Activated T-cell treated with anti-CD3 and anti-CD28 coated beads, Interleukin-2, amount 50 U/mL, for 24 hours (primary cell): Measurements from ENCODE around the gene MAP3K13.
"Not testable (repeated sequence)": the region's sequence is repeated elsewhere in the genome, so short reads cannot be mapped to it uniquely, and the experiment has no call there.

Source experiments
- DNase-seq: peaks from one replicate; pipeline ENCODE4 v3.0.0-alpha.2; 2020
- H3K27ac Mint-ChIP-seq: 2 replicates; pipeline ENCODE4 v1.8.0; 2020; ENCODE audit warnings: mild to moderate bottlenecking, mixed read lengths
- H3K27me3 Mint-ChIP-seq: 2 replicates; pipeline ENCODE4 v1.8.0; 2020; ENCODE audit warnings: mixed read lengths
- H3K36me3 Mint-ChIP-seq: 2 replicates; pipeline ENCODE4 v1.8.0; 2020; ENCODE audit warnings: low read depth, mixed read lengths
- H3K4me1 Mint-ChIP-seq: 2 replicates; pipeline ENCODE4 v1.8.0; 2020; ENCODE audit warnings: low read depth, mixed read lengths
- H3K4me3 Mint-ChIP-seq: 2 replicates; pipeline ENCODE4 v1.8.0; 2020; ENCODE audit warnings: mild to moderate bottlenecking, moderate library complexity, mixed read lengths
- H3K9me3 Mint-ChIP-seq: 2 replicates; pipeline ENCODE4 v1.8.0; 2020; ENCODE audit warnings: mixed read lengths

MAP3K13 gene

GRCh38 chr3:185424435-185424834 is 61.5 kb downstream of the MAP3K13 start:
- no peak for DNase-seq
- H3K27me3 Mint-ChIP-seq: peaks cover 14% of the 10 kb centered on the region
- no peaks in the 10 kb centered on the region for H3K4me1 Mint-ChIP-seq
- H3K9me3 Mint-ChIP-seq: no peaks in the 10 kb centered on the region
- no peak overlapping the region for H3K4me3 Mint-ChIP-seq
- no peak overlapping the region for H3K27ac Mint-ChIP-seq
- no peaks in the 10 kb centered on the region for H3K36me3 Mint-ChIP-seq

DNA sequence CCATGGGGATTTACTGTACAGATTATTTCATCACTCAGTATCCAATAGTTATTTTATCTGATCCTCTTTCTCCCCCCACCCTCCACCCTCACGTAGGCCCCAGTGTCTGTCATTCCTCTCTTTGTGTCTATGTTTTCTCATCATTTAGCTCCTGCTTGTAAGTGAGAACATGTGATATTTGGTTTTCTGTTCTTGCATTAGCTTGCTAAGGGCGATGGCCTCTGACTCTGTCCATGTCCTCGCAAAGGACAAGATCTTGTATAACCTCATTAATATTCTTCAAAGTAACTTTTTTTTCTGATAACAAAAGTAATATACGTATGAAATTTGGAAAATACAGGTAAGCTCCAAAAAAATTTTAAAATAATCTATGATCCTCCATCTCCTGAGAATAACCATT is 67.4 kb downstream of the MAP3K13 start:
- no peak for DNase-seq
- Mint-ChIP-seq H3K4me1 (no peaks in the 10 kb centered on the region), H3K27me3 (peaks cover 7% of the 10 kb centered on the region), H3K4me3 (no peak overlapping the region), H3K27ac (no peak overlapping the region), H3K9me3 (no peaks in the 10 kb centered on the region), H3K36me3 (no peaks in the 10 kb centered on the region)

DNA sequence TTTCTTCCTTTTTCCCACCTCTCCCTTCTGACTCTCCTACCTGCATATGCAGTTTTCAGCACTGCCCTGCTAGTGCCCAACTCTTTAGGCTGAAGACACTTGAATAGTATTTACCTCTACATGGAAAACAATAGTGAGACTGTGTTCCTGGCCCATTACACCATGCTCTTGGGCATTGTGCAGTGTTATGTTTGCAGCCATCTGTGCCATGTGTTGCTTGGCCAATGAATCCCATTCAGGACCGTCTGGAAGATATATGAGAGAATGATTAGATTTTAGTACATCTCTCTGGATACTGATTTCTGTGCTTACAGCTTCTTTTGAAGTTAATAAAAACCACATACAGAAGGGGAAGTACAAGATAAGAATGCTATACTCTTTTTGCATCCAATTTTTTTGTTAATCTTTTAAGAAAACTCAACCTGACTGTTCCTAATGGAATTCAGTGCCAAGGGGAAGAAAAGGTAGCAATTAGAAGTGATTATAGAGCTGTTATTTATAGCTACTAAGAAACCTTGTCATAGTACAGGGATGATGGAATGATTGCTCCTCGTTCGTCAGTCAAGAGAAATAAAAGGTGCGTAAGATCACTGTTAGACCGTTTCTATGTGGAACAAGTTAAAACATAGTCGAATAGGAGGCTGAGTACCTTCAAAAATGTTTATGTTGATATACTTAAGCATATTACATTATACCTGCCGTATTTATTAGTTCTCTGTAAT is 77.0 kb downstream of the MAP3K13 start:
- no peak overlapping the region for H3K27ac Mint-ChIP-seq
- no peak overlapping the region for H3K4me3 Mint-ChIP-seq
- H3K36me3 Mint-ChIP-seq: no peaks in the 10 kb centered on the region
- H3K9me3 Mint-ChIP-seq: no peaks in the 10 kb centered on the region
- H3K27me3 Mint-ChIP-seq: no peaks in the 10 kb centered on the region
- DNase-seq: no peak
- no peaks in the 10 kb centered on the region for H3K4me1 Mint-ChIP-seq

DNA sequence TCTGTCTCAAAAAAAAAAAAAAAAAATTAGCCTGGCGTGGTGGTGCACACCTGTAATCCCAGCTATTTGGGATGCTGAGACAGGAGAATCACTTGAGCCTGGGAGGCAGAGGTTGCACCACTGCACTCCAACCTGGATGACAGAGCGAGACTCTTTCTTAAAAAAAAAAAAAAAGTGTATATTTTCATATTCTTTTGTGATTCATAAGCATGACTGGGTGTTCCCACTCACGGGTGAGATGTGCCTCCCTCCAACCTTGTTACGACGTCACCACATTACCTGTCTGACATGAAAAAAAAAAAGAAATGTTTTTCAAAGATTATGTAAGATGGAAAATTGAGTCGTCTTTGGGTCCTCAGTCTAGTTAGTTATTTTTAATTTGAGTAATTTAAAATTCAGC is 79.1 kb downstream of the MAP3K13 start:
- no peaks in the 10 kb centered on the region for H3K36me3 Mint-ChIP-seq
- no peak overlapping the region for H3K27ac Mint-ChIP-seq
- no peak for DNase-seq
- H3K4me1 Mint-ChIP-seq: no peaks in the 10 kb centered on the region
- H3K4me3 Mint-ChIP-seq: no peak overlapping the region
- H3K9me3 Mint-ChIP-seq: no peaks in the 10 kb centered on the region
- H3K27me3 Mint-ChIP-seq: no peaks in the 10 kb centered on the region

DNA sequence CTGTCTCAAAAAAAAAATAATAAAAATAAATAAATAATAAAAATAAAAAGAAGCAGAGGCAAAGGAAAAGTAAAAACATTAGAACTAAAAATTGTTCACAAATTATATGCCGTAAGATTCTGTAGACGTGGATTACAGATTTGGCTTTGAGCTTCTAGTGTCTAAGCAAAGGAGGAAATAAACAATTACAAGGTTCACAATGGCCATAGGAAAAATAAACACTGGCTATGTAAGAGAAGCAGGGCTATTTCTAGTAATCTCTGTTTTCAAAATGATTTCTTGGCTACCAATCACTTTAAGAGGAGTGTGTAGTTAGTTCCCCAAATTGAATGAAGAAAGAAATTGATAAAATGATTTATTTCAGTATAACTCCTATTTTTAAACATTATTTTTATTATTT is 81.4 kb downstream of the MAP3K13 start:
- Mint-ChIP-seq H3K4me1 (no peaks in the 10 kb centered on the region), H3K4me3 (no peak overlapping the region), H3K27ac (no peak overlapping the region), H3K36me3 (no peaks in the 10 kb centered on the region), H3K9me3 (no peaks in the 10 kb centered on the region), H3K27me3 (no peaks in the 10 kb centered on the region)
- DNase-seq: no peak

DNA sequence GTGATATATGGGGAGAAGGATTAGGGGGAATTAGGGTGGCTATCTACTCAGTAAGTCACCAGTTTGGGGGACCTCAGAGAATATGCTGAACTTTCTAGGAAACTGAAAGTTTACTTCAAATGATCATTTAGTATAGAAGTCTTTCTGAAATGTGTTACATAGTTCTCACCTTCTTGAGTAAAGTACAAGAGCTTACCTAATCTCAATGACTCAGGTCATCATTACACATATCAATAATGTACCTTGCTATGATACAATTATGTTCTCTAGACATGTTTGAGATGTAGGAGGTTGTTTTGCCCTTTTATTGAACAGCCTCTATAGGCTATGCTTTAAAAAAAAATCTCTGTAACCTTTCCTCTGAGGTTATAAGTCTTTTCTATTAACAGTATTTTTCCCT is 85.2 kb downstream of the MAP3K13 start:
- Mint-ChIP-seq H3K27ac (no peak overlapping the region), H3K4me3 (no peak overlapping the region), H3K27me3 (no peaks in the 10 kb centered on the region), H3K9me3 (no peaks in the 10 kb centered on the region), H3K36me3 (no peaks in the 10 kb centered on the region), H3K4me1 (no peaks in the 10 kb centered on the region)
- no peak for DNase-seq

DNA sequence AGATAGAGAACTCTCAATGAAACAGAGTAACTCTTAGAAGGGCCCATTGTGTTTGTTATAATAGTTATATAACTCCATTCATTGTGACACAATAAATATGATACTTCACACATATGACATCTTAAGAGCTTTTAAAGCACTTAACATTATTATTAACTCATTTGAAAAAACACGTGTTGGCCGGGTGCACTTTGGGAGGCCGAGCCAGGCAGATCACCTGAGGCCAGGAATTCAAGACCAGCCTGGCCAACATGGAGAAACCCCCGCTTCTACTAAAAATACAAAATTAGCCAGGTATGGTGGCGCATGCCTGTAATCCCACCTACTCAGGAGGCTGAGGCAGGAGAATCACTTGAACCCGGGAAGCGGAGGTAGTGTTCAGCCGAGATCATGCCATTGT is 88.5 kb downstream of the MAP3K13 start:
- not testable (repeated sequence) for H3K27me3 Mint-ChIP-seq, H3K27ac Mint-ChIP-seq, H3K4me3 Mint-ChIP-seq, H3K4me1 Mint-ChIP-seq, H3K36me3 Mint-ChIP-seq, H3K9me3 Mint-ChIP-seq, DNase-seq

DNA sequence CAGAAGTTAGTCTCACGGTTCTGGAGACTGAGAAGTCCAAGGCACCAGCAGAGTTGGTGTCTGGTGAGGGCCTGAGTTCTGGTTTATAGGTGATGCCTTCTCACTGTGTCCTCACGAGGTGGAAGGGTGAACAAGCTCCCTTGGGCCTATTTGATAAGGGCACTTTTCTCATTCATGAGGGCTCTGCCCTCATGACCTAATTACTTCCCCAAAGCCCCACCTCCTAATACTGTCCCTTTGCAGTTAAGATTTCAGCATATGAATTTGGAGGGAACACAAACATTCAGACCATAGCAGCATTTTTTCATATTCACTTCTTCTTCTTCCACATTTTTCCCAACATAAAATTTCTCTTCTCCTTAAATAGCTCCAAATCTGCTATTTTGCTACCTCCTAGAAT is 94.4 kb downstream of the MAP3K13 start:
- H3K27me3 Mint-ChIP-seq: no peaks in the 10 kb centered on the region
- no peaks in the 10 kb centered on the region for H3K4me1 Mint-ChIP-seq
- no peaks in the 10 kb centered on the region for H3K36me3 Mint-ChIP-seq
- no peak overlapping the region for H3K27ac Mint-ChIP-seq
- H3K9me3 Mint-ChIP-seq: no peaks in the 10 kb centered on the region
- H3K4me3 Mint-ChIP-seq: no peak overlapping the region
- no peak for DNase-seq

DNA sequence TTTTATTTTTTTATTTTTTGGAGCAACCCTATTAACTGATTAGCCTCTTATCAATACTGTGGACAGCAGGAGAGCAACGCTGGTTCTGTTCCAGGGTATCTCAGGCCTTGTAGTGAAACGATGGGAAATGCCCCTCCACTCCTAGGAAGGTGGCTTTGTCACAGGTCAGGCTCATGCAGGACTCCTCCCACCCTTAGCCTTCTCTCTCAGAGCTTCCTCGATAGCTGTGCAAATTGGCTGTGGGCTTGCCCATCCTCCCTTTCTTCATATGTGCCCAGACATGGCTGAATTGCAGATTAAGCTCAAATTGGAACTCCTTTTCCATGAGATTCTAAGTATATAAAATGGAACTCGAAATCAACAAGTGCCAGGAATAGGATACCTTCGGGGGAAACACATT is 97.4 kb downstream of the MAP3K13 start:
- Mint-ChIP-seq H3K27me3 (no peaks in the 10 kb centered on the region), H3K9me3 (no peaks in the 10 kb centered on the region), H3K4me3 (no peak overlapping the region), H3K4me1 (no peaks in the 10 kb centered on the region), H3K27ac (no peak overlapping the region), H3K36me3 (no peaks in the 10 kb centered on the region)
- no peak for DNase-seq

DNA sequence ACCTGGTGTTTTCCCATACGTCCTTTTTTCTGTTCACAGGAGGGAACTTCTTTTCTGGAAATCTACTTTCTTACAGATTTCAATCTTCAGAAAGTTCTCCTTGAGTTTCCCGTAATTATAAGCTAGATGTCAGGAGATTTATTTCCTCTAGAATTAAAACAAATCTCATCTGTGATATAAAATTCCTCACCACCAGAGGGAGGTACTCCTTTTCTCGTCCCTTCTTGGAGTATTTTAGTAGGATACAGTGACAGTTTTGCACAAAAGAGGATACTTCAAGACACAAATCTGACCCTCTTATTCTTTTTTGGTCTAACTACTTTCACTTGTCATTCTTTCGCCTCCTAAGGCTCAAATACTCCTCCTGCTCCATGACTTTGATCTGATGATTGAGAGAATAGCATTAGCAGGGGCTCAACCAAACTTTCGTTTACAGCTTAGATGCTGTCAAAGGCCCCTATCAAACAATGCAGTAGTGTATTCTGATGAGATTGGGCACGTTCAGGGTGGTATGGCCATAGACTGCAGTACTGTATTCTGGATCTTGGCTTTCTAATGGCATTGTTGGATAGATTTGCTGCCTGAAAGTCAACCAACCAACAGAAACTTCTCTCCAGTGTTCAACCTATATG is 97.9 kb downstream of the MAP3K13 start:
- no peak for DNase-seq
- Mint-ChIP-seq H3K27me3 (no peaks in the 10 kb centered on the region), H3K4me3 (no peak overlapping the region), H3K36me3 (no peaks in the 10 kb centered on the region), H3K4me1 (no peaks in the 10 kb centered on the region), H3K9me3 (no peaks in the 10 kb centered on the region), H3K27ac (no peak overlapping the region)

DNA sequence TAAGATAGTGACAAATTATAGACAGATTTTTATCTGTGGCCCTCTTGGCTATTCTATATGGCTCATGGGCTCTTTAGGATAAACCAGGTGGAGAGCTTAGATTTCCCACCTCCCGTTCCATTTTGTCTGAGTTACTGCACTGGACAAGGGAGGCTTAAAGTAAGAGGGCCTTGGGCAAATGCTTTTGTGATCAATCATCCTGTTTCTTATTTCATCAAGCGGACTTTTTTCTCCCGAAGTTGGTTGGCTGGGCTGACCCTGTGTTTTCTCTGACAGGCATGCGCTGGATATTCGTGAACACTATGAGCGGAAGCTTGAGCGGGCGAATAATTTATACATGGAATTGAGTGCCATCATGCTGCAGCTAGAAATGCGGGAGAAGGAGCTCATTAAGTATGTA is 102.5 kb downstream of the MAP3K13 start:
- H3K36me3 Mint-ChIP-seq: peaks cover 3% of the 10 kb centered on the region
- H3K9me3 Mint-ChIP-seq: no peaks in the 10 kb centered on the region
- no peak for DNase-seq
- no peak overlapping the region for H3K4me3 Mint-ChIP-seq
- no peaks in the 10 kb centered on the region for H3K4me1 Mint-ChIP-seq
- no peaks in the 10 kb centered on the region for H3K27me3 Mint-ChIP-seq
- H3K27ac Mint-ChIP-seq: no peak overlapping the region

- not testable (repeated sequence) for H3K36me3 Mint-ChIP-seq, H3K9me3 Mint-ChIP-seq, H3K27ac Mint-ChIP-seq, DNase-seq, H3K27me3 Mint-ChIP-seq, H3K4me1 Mint-ChIP-seq, H3K4me3 Mint-ChIP-seq
Measured at GRCh38 chr3:185466123-185466522, 103.2 kb downstream of the MAP3K13 start.

GRCh38 chr3:185469542-185469941 is 106.6 kb downstream of the MAP3K13 start:
- DNase-seq: no peak
- Mint-ChIP-seq H3K4me3 (no peak overlapping the region), H3K36me3 (peaks cover 21% of the 10 kb centered on the region), H3K27me3 (no peaks in the 10 kb centered on the region), H3K4me1 (no peaks in the 10 kb centered on the region), H3K9me3 (no peaks in the 10 kb centered on the region), H3K27ac (no peak overlapping the region)

GRCh38 chr3:185470323-185470722 is 107.4 kb downstream of the MAP3K13 start:
- Mint-ChIP-seq H3K9me3 (no peaks in the 10 kb centered on the region), H3K27me3 (no peaks in the 10 kb centered on the region), H3K27ac (no peak overlapping the region), H3K4me1 (no peaks in the 10 kb centered on the region), H3K4me3 (no peak overlapping the region), H3K36me3 (peaks cover 26% of the 10 kb centered on the region)
- DNase-seq: no peak

- Mint-ChIP-seq H3K4me3 (no peak overlapping the region), H3K36me3 (peaks cover 35% of the 10 kb centered on the region), H3K27me3 (no peaks in the 10 kb centered on the region), H3K4me1 (no peaks in the 10 kb centered on the region), H3K9me3 (no peaks in the 10 kb centered on the region), H3K27ac (no peak overlapping the region)
- DNase-seq: no peak
Measured at GRCh38 chr3:185473290-185473815, 110.4 kb downstream of the MAP3K13 start.
